SW480 (cell line): ENCODE data around the gene ASCL5.

Experiments
- DNase-seq: peaks from one replicate; pipeline ENCODE4 v3.0.0-alpha.2; 2016; ENCODE audit warnings: low spot score

ASCL5 gene

GRCh38 chr1:201085902-201086735 is 40.9 kb downstream of the ASCL5 start:
- peak; percentile 53 for DNase-seq

- peak; percentile 40 for DNase-seq
These were observed 42.7 kb downstream of the ASCL5 start for GRCh38 chr1:201084295-201084694.

GRCh38 chr1:201083741-201084140 is 43.2 kb downstream of the ASCL5 start:
- no peak for DNase-seq

- no peak for DNase-seq
These were observed 46.8 kb downstream of the ASCL5 start for GRCh38 chr1:201080135-201080534.

GRCh38 chr1:201077736-201078135 is 49.2 kb downstream of the ASCL5 start:
- DNase-seq, result no peak

- no peak for DNase-seq
These were observed 49.9 kb downstream of the ASCL5 start for GRCh38 chr1:201077116-201077515.

- no peak for DNase-seq
These were observed 50.9 kb downstream of the ASCL5 start for GRCh38 chr1:201076092-201076491.

GRCh38 chr1:201074018-201074417 is 53.0 kb downstream of the ASCL5 start:
- DNase-seq, result no peak

GRCh38 chr1:201072922-201073321 is 54.1 kb downstream of the ASCL5 start:
- no peak for DNase-seq

GRCh38 chr1:201072149-201072548 is 54.8 kb downstream of the ASCL5 start:
- DNase-seq, result peak; percentile 56

GRCh38 chr1:201069636-201070035 is 57.3 kb downstream of the ASCL5 start:
- no peak for DNase-seq

- no peak for DNase-seq
These were observed 58.0 kb downstream of the ASCL5 start for GRCh38 chr1:201068976-201069375.

GRCh38 chr1:201066986-201067385 is 60.0 kb downstream of the ASCL5 start:
- DNase-seq, result no peak

GRCh38 chr1:201065686-201066085 is 61.3 kb downstream of the ASCL5 start:
- DNase-seq, result no peak

GRCh38 chr1:201064806-201065205 is 62.2 kb downstream of the ASCL5 start:
- DNase-seq, result no peak
